KMS-11 (cell line): ENCODE results near the gene PIGK.
"Not testable (repeated sequence)": the region's sequence is repeated elsewhere in the genome, so short reads cannot be mapped to it uniquely, and the experiment has no call there.

ENCODE experiments used
- H2AFZ ChIP-seq: fragments of 200-600 bp; sonication (generic); 2 replicates; pipeline ENCODE4 v1.6.1; 2016; ENCODE audit warnings: antibody characterized with exemption, mixed run types, low read depth
- H3K27ac ChIP-seq: fragments of 200-600 bp; sonication (generic); 2 replicates; pipeline ENCODE4 v1.6.1; 2016; ENCODE audit warnings: mild to moderate bottlenecking, mixed run types
- H3K27me3 ChIP-seq: fragments of 200-600 bp; sonication (generic); 2 replicates; pipeline ENCODE4 v1.6.1; 2017; ENCODE audit warnings: mild to moderate bottlenecking, low read depth, mixed run types, moderate library complexity; ENCODE audit not compliant: insufficient read depth
- H3K36me3 ChIP-seq: fragments of 200-600 bp; sonication (generic); 2 replicates; pipeline ENCODE4 v1.6.1; 2017; ENCODE audit warnings: mild to moderate bottlenecking, mixed run types; ENCODE audit not compliant: insufficient read depth
- H3K4me1 ChIP-seq: fragments of 200-600 bp; sonication (generic); 2 replicates; pipeline ENCODE4 v1.6.1; 2016; ENCODE audit warnings: mild to moderate bottlenecking, low read depth, mixed run types; ENCODE audit not compliant: poor library complexity, severe bottlenecking
- H3K4me2 ChIP-seq: fragments of 200-600 bp; sonication (generic); 2 replicates; pipeline ENCODE4 v1.7.0; 2016; ENCODE audit warnings: mild to moderate bottlenecking, mixed run types
- H3K4me3 ChIP-seq: fragments of 200-600 bp; sonication (generic); IDR thresholded peaks from 2 replicates; pipeline ENCODE4 v1.6.1; 2017; ENCODE audit warnings: low read depth, low read length, mixed read lengths; ENCODE audit not compliant: insufficient read depth
- H3K79me2 ChIP-seq: fragments of 200-600 bp; sonication (generic); 2 replicates; pipeline ENCODE4 v1.6.1; 2016; ENCODE audit warnings: low read depth, mixed run types; ENCODE audit not compliant: insufficient read depth
- H3K9ac ChIP-seq: fragments of 200-600 bp; sonication (generic); 2 replicates; pipeline ENCODE4 v1.6.1; 2016; ENCODE audit warnings: mild to moderate bottlenecking, mixed run types
- H4K20me1 ChIP-seq: fragments of 200-600 bp; sonication (generic); 2 replicates; pipeline ENCODE4 v1.6.1; 2016; ENCODE audit warnings: mild to moderate bottlenecking, mixed run types; ENCODE audit not compliant: insufficient read depth
- CTCF ChIP-seq: fragments of 200-600 bp; sonication (generic); conservative IDR thresholded peaks from 2 replicates; pipeline ENCODE4 v1.6.1; 2017; ENCODE audit warnings: low read depth, mild to moderate bottlenecking, antibody characterized with exemption, low read length, moderate library complexity, mixed read lengths

Gene PIGK

GRCh38 chr1:77175230-77175844, 43.9 kb downstream of the PIGK start:
- Histone ChIP-seq H3K27me3 (no peaks in the 10 kb centered on the region), H2AFZ (no peak overlapping the region), H4K20me1 (no peaks in the 10 kb centered on the region), H3K27ac (no peak overlapping the region), H3K36me3 (no peaks in the 10 kb centered on the region), H3K4me2 (no peak overlapping the region), H3K4me1 (no peaks in the 10 kb centered on the region), H3K79me2 (no peaks in the 10 kb centered on the region), H3K4me3 (no peak overlapping the region), H3K9ac (no peak overlapping the region)
- no peak for TF ChIP-seq CTCF

GRCh38 chr1:77170687-77171086, 48.5 kb downstream of the PIGK start:
- H3K27ac ChIP-seq = no peak overlapping the region
- no peaks in the 10 kb centered on the region for H3K4me1 ChIP-seq
- H3K79me2 ChIP-seq = no peaks in the 10 kb centered on the region
- no peaks in the 10 kb centered on the region for H4K20me1 ChIP-seq
- TF ChIP-seq CTCF = no peak
- H3K4me3 ChIP-seq = no peak overlapping the region
- H3K4me2 ChIP-seq = no peak overlapping the region
- no peak overlapping the region for H3K9ac ChIP-seq
- no peaks in the 10 kb centered on the region for H3K27me3 ChIP-seq
- no peaks in the 10 kb centered on the region for H3K36me3 ChIP-seq
- H2AFZ ChIP-seq = no peak overlapping the region

GRCh38 chr1:77168358-77168757, 50.9 kb downstream of the PIGK start:
- H3K79me2 ChIP-seq = no peaks in the 10 kb centered on the region
- TF ChIP-seq CTCF = no peak
- H3K9ac ChIP-seq = no peak overlapping the region
- H3K4me2 ChIP-seq = no peak overlapping the region
- no peak overlapping the region for H3K4me3 ChIP-seq
- H3K4me1 ChIP-seq = no peaks in the 10 kb centered on the region
- no peak overlapping the region for H3K27ac ChIP-seq
- no peak overlapping the region for H2AFZ ChIP-seq
- no peaks in the 10 kb centered on the region for H3K36me3 ChIP-seq
- H3K27me3 ChIP-seq = no peaks in the 10 kb centered on the region
- no peaks in the 10 kb centered on the region for H4K20me1 ChIP-seq

- H2AFZ ChIP-seq = no peak overlapping the region
- no peak overlapping the region for H3K4me2 ChIP-seq
- H3K4me3 ChIP-seq = no peak overlapping the region
- H3K4me1 ChIP-seq = no peaks in the 10 kb centered on the region
- no peak overlapping the region for H3K27ac ChIP-seq
- H3K9ac ChIP-seq = no peak overlapping the region
- H3K27me3 ChIP-seq = no peaks in the 10 kb centered on the region
- no peaks in the 10 kb centered on the region for H3K36me3 ChIP-seq
- TF ChIP-seq CTCF = no peak
- H3K79me2 ChIP-seq = no peaks in the 10 kb centered on the region
- H4K20me1 ChIP-seq = no peaks in the 10 kb centered on the region
Measured at GRCh38 chr1:77164434-77164944, 54.7 kb downstream of the PIGK start.

GRCh38 chr1:77159706-77160105, 59.5 kb downstream of the PIGK start:
- not testable (repeated sequence) for H3K4me2 ChIP-seq, H4K20me1 ChIP-seq, H3K4me3 ChIP-seq, H3K4me1 ChIP-seq, H2AFZ ChIP-seq, H3K9ac ChIP-seq, H3K36me3 ChIP-seq, H3K27me3 ChIP-seq, H3K79me2 ChIP-seq, H3K27ac ChIP-seq
